Measurements from ENCODE around the gene PKP4. TPM values are rescaled to one million over a fixed set of nuclear protein-coding genes. Genes with fewer than 3 reads are reported as not detected.

PKP4 gene
- total RNA-seq, 3 donors from 2014 or later = 62.1 to 138 (median 121) TPM

GRCh38 chr2:158658396-158658795 lies 201.6 kb downstream of the PKP4 start:
- Histone ChIP-seq H3K36me3 (no peaks in the 10 kb centered on the region), H3K4me3 (no peak overlapping the region), H3K9me3 (no peaks in the 10 kb centered on the region), H3K4me1 (no peaks in the 10 kb centered on the region), H3K27ac (no peak overlapping the region), H3K27me3 (no peaks in the 10 kb centered on the region)
- intact Hi-C loops (cut with DNase I; ENCODE audit: low total_unique reads) = no loop called here
- TF ChIP-seq CTCF (IDR thresholded peaks at IDR 0.05) (no peak), POLR2AphosphoS5 (IDR thresholded peaks at IDR 0.05) (no peak), POLR2A (IDR thresholded peaks at IDR 0.05) (no peak)
- no peak for DNase-seq (ENCODE audit: low spot score in 2 of 2)

GRCh38 chr2:158659483-158659882 lies 202.7 kb downstream of the PKP4 start:
- H3K9me3 ChIP-seq = no peaks in the 10 kb centered on the region
- no peak overlapping the region for H3K27ac ChIP-seq
- H3K36me3 ChIP-seq = no peaks in the 10 kb centered on the region
- no peaks in the 10 kb centered on the region for H3K27me3 ChIP-seq
- no peak for DNase-seq (ENCODE audit: low spot score in 2 of 2)
- intact Hi-C loops (cut with DNase I; ENCODE audit: low total_unique reads) = no loop called here
- no peak for TF ChIP-seq POLR2A (IDR thresholded peaks at IDR 0.05)
- no peak for TF ChIP-seq CTCF (IDR thresholded peaks at IDR 0.05)
- no peak for TF ChIP-seq POLR2AphosphoS5 (IDR thresholded peaks at IDR 0.05)
- H3K4me3 ChIP-seq = no peak overlapping the region
- no peaks in the 10 kb centered on the region for H3K4me1 ChIP-seq

- Histone ChIP-seq H3K9me3 (no peaks in the 10 kb centered on the region), H3K4me3 (no peak overlapping the region), H3K27me3 (no peaks in the 10 kb centered on the region), H3K27ac (no peak overlapping the region), H3K36me3 (no peaks in the 10 kb centered on the region), H3K4me1 (no peaks in the 10 kb centered on the region)
- no peak for DNase-seq (ENCODE audit: low spot score in 2 of 2)
- TF ChIP-seq POLR2A (IDR thresholded peaks at IDR 0.05) = no peak
- TF ChIP-seq CTCF (IDR thresholded peaks at IDR 0.05) = no peak
- no peak for TF ChIP-seq POLR2AphosphoS5 (IDR thresholded peaks at IDR 0.05)
- intact Hi-C loops (cut with DNase I; ENCODE audit: low total_unique reads) = no loop called here
These were observed 204.5 kb downstream of the PKP4 start for GRCh38 chr2:158661231-158661630.

GRCh38 chr2:158662421-158662820 lies 205.7 kb downstream of the PKP4 start:
- Histone ChIP-seq H3K27ac (no peak overlapping the region), H3K9me3 (no peaks in the 10 kb centered on the region), H3K4me1 (no peaks in the 10 kb centered on the region), H3K27me3 (no peaks in the 10 kb centered on the region), H3K4me3 (no peak overlapping the region), H3K36me3 (no peaks in the 10 kb centered on the region)
- DNase-seq (ENCODE audit: low spot score in 2 of 2) = no peak
- intact Hi-C loops (cut with DNase I; ENCODE audit: low total_unique reads) = no loop called here
- TF ChIP-seq POLR2A (IDR thresholded peaks at IDR 0.05) = no peak
- TF ChIP-seq CTCF (IDR thresholded peaks at IDR 0.05) = no peak
- TF ChIP-seq POLR2AphosphoS5 (IDR thresholded peaks at IDR 0.05) = no peak

GRCh38 chr2:158663796-158664195 lies 207.0 kb downstream of the PKP4 start:
- H3K27ac ChIP-seq = no peak overlapping the region
- DNase-seq (ENCODE audit: low spot score in 2 of 2) = no peak
- no peak overlapping the region for H3K4me3 ChIP-seq
- peaks cover 0 to 3% of the 10 kb centered on the region in 2 donors for H3K4me1 ChIP-seq
- intact Hi-C loops (cut with DNase I; ENCODE audit: low total_unique reads) = no loop called here
- H3K27me3 ChIP-seq = no peaks in the 10 kb centered on the region
- TF ChIP-seq POLR2AphosphoS5 (IDR thresholded peaks at IDR 0.05) (no peak), CTCF (IDR thresholded peaks at IDR 0.05) (no peak), POLR2A (IDR thresholded peaks at IDR 0.05) (no peak)
- H3K36me3 ChIP-seq = no peaks in the 10 kb centered on the region
- no peaks in the 10 kb centered on the region for H3K9me3 ChIP-seq
